Umbilical cord (tissue), 2 donors: ENCODE data around the gene DES. TPM values are rescaled to one million over a fixed set of nuclear protein-coding genes. Genes with fewer than 3 reads are reported as not detected.
"Not testable (repeated sequence)": the region's sequence is repeated elsewhere in the genome, so short reads cannot be mapped to it uniquely, and the experiment has no call there.

Source experiments
- DNase-seq: peaks from one replicate; pipeline ENCODE4 v3.0.0-alpha.2; 2015; ENCODE audit warnings: low spot score
- total RNA-seq: library from RNA; depleted of rRNA; stranded (reverse); fragments of >200 nt; gene quantifications from one replicate; pipeline ENCODE4 v1.2.3, GENCODE V29; 2014; ENCODE audit warnings: low replicate concordance; ENCODE audit not compliant: insufficient read depth

DES gene
- total RNA-seq = 2,247 TPM

- DNase-seq = peak; percentile 83
Measured at GRCh38 chr2:219418155-219419011, at the start of gene DES. DES (plus strand) TSS chr2:219418377; CDS start chr2:219418463, 86 bp downstream.

GRCh38 chr2:219368690-219369191 lies 49.4 kb upstream of the DES start:
- DNase-seq = peak; percentile 74

- DNase-seq = no peak
Measured at GRCh38 chr2:219369447-219369861, 48.7 kb upstream of the DES start.

- DNase-seq = no peak
Measured at GRCh38 chr2:219378163-219378851, 39.9 kb upstream of the DES start.

GRCh38 chr2:219380926-219381325 lies 37.3 kb upstream of the DES start:
- no peak for DNase-seq

GRCh38 chr2:219381448-219381847 lies 36.7 kb upstream of the DES start:
- no peak for DNase-seq

- DNase-seq = no peak
Measured at GRCh38 chr2:219384083-219384713, 34.0 kb upstream of the DES start.

- DNase-seq = no peak
Measured at GRCh38 chr2:219384859-219385258, 33.3 kb upstream of the DES start.

GRCh38 chr2:219385958-219386520 lies 32.1 kb upstream of the DES start:
- no peak for DNase-seq

- no peak for DNase-seq
Measured at GRCh38 chr2:219386532-219387280, 31.5 kb upstream of the DES start.

- DNase-seq = peak; percentile 90
Measured at GRCh38 chr2:219387306-219388120, 30.7 kb upstream of the DES start, which contains the start of gene DNPEP. DNPEP (minus strand) TSS chr2:219387912; CDS start chr2:219387794, 118 bp downstream.

- DNase-seq = peak; percentile 98
Measured at GRCh38 chr2:219388121-219388906, 29.9 kb upstream of the DES start.

GRCh38 chr2:219388907-219389156 lies 29.3 kb upstream of the DES start:
- DNase-seq = no peak

GRCh38 chr2:219392754-219393153 lies 25.4 kb upstream of the DES start:
- no peak for DNase-seq

- DNase-seq = not testable (repeated sequence)
Measured at GRCh38 chr2:219395056-219395455, 23.1 kb upstream of the DES start.

- no peak for DNase-seq
Measured at GRCh38 chr2:219395609-219396008, 22.6 kb upstream of the DES start.

- DNase-seq = no peak
Measured at GRCh38 chr2:219396863-219397457, 21.2 kb upstream of the DES start.

- no peak for DNase-seq
Measured at GRCh38 chr2:219398721-219399363, 19.3 kb upstream of the DES start.
